AG09309 (cell line): ENCODE data around the gene RDX.

Source experiments
- DNase-seq: peaks from one replicate; pipeline ENCODE4 v3.0.0-alpha.2; 2010; ENCODE audit warnings: low read depth
- H3K4me3 ChIP-seq: 2 replicates; pipeline ENCODE4 v1.5.1; 2011; ENCODE audit warnings: mild to moderate bottlenecking, low read depth, low read length, moderate library complexity; ENCODE audit not compliant: control insufficient read depth
- CTCF ChIP-seq: IDR thresholded peaks from 2 replicates; pipeline ENCODE4 v1.5.1; 2011; ENCODE audit warnings: mild to moderate bottlenecking, low read depth, low read length, inconsistent platforms; ENCODE audit not compliant: insufficient read depth, control insufficient read depth; ENCODE audit errors: missing control alignments

The RDX gene

DNA sequence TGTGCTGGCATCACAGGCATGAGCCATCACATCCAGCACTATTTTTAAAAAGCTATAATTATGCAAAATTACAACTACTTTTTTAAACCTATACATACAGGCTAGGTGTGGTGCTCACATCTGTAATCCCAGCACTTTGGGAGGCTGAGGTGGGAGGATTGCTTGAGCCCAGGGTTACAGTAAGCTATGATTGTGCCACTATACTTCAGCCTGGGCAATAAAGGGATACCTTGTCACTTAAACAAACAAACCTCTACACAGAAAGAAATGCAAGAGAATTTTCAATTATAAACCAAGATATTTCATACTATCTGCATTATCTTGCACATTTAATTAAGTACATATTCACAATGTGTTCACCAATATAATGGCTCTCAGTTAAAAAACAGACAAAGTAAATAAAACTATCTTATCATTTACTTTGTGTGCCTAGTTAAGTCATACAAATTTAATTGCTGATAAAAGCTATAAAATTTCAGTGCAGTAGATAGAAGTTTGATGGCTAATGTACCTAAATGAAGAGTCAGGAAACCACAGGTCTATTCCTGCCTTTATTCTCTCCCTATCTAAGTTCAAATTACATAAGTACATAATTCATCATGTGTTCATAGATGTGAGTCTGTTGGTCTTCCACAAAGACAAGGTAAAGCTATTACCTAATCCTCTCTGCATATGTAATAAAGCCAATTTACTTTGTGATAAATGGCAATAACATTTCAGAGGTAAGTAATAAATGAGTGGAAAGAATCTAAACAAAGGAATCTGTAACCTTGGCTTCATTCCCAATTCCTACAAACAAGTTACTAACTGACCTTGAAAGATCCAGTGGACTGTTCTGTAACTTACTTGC is 9.0 kb upstream of the RDX start:
- no peak for DNase-seq
- TF ChIP-seq CTCF, result no peak
- H3K4me3 ChIP-seq, result no peak overlapping the region

- no peak for TF ChIP-seq CTCF
- no peak overlapping the region for H3K4me3 ChIP-seq
- DNase-seq, result no peak
Measured at GRCh38 chr11:110303414-110303826, 7.0 kb upstream of the RDX start.

- TF ChIP-seq CTCF, result no peak
- no peak for DNase-seq
- no peak overlapping the region for H3K4me3 ChIP-seq
Measured at GRCh38 chr11:110301577-110301976, 5.2 kb upstream of the RDX start.

DNA sequence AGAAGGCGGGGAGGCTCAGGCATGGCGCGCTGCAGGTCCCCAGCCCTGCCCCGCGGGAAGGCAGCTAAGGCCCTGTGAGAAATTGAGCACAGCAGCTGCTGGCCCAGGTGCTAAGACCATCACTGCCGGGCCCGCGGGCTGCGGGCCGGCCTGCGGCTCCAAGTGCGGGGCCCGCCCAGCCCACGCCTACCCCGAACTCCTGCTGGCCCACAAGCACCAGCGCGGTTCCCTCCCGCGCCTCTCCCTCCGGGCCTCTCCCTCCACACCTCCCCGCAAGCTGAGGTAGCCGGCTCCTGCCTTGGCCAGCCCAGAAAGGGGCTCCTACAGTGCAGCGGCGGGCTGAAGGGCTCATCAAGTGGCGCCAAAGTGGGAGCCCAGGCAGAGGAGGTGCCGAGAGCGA is 4.6 kb upstream of the RDX start:
- DNase-seq, result no peak
- no peak for TF ChIP-seq CTCF
- H3K4me3 ChIP-seq, result no peak overlapping the region

DNA sequence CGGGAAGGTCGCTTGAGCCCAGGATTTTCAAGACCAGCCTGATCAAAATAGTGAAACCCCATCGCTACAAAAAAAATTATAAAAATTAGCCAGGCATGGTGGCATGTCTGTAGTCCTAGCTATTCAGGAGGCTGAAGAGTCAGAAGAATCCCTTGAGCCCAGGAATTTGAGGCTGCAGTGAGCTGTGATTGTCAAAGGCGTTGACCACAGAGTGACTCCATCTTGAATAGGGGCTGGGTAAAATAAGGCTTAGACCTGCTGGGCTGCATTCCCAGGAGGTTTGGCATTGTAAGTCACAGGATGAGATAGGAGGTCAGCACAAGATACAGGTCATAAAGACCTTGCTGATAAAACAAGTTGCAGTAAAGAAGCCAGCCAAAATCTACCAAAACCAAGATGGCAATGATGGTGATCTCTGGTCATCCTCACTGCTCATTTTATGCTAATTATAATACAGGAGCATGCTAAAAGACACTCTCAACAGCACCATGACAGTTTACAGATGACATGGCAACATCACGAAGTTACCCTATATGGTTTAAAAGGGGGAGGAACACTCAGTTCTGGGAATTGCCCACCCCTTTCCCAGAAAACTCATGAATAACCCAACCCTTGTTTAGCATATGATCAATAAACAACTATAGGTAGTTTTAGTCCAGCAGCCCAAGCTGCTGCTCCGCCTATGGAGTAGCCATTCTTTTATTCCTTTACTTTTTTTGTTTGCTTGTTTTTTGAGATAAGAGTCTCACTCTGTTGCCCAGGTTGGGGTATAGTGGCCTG is 2.8 kb upstream of the RDX start:
- TF ChIP-seq CTCF, result no peak
- DNase-seq, result no peak
- H3K4me3 ChIP-seq, result no peak overlapping the region

- no peak for DNase-seq
- TF ChIP-seq CTCF, result no peak
- H3K4me3 ChIP-seq, result no peak overlapping the region
Measured at GRCh38 chr11:110298301-110298765, 1.9 kb upstream of the RDX start.
